Bronchial epithelial cell (primary cell): Measurements from ENCODE around the gene PARD6A. TPM values are rescaled to one million over a fixed set of nuclear protein-coding genes. Genes with fewer than 3 reads are reported as not detected.

Source experiments
- DNase-seq: peaks from one replicate; pipeline ENCODE4 v3.0.0-alpha.2; 2010; ENCODE audit warnings: low read depth
- FAIRE-seq: peaks from 2 replicates; lab custom pipeline; 2011; peaks lifted over from hg19 to GRCh38; lab: Jason Lieb, UNC
- H3K27me3 ChIP-seq: 2 replicates; pipeline ENCODE4 v1.5.1; 2011; ENCODE audit warnings: low read length; ENCODE audit not compliant: control insufficient read depth, insufficient read depth
- H3K36me3 ChIP-seq: 2 replicates; pipeline ENCODE4 v1.5.1; 2011; ENCODE audit warnings: low read length; ENCODE audit not compliant: control insufficient read depth, insufficient read depth
- H3K4me3 ChIP-seq: 2 replicates; pipeline ENCODE4 v1.5.1; 2011; ENCODE audit warnings: mild to moderate bottlenecking, low read depth, low read length, control low read depth
- total RNA-seq: library from RNA; depleted of rRNA; stranded (reverse); fragments of >200 nt; gene quantifications from 2 replicates; pipeline ENCODE4 v1.2.1, GENCODE V29; 2014
- TF ChIP-seq, protein P1 (sequence below): IDR thresholded peaks from 2 replicates; pipeline ENCODE4 v1.5.1; 2011; ENCODE audit warnings: mild to moderate bottlenecking, moderate library complexity, low read length, control low read depth, inconsistent platforms; ENCODE audit not compliant: insufficient read depth, severe bottlenecking

Gene PARD6A
- total RNA-seq, 1 donor from 2014 or later, result 2.6 TPM

DNA sequence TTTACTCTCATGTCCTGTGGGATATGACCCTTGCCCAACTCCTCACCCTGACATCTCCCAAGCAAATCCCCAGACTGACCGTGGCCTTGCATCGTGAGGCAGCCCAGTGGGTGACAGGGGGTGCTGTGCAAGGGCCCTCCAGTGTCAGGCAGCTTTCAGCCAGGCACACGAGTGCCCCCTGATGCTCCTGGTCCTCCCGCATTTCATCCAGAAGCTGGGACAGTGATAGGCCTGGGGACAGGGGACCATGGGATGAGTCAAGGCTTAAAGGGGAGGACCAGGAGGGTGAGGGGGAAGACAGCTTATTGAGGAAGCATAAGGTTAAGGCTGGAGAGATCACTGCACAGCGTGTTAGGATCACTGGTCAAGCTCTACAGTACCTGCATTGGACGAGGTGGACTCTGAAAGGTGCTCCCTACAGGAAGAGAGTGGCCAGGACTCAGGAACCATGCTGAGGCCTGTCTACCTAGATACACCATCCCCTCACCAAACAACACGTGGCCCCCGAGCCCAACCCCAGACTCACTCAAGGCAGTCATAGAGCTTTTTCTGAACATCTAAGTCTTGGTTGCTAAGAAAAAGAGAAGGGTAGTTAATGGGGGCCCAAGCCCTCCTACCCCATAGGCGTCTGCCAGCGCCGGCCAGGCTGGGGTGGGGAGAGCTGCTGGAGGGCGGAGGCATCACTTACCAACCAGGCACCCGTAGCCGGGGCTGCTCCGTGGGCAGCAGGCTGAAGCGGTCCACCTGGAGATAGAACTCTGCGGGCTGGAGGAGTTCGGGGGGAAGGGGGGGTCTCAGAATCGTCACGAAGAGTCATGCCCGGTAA lies 1.7 kb upstream of the PARD6A start:
- H3K4me3 ChIP-seq, result peak overlapping the region; percentile 98
- FAIRE-seq (no peak), DNase-seq (no peak)
- H3K27me3 ChIP-seq, result peaks cover 2% of the 10 kb centered on the region
- TF ChIP-seq, protein P1, sequence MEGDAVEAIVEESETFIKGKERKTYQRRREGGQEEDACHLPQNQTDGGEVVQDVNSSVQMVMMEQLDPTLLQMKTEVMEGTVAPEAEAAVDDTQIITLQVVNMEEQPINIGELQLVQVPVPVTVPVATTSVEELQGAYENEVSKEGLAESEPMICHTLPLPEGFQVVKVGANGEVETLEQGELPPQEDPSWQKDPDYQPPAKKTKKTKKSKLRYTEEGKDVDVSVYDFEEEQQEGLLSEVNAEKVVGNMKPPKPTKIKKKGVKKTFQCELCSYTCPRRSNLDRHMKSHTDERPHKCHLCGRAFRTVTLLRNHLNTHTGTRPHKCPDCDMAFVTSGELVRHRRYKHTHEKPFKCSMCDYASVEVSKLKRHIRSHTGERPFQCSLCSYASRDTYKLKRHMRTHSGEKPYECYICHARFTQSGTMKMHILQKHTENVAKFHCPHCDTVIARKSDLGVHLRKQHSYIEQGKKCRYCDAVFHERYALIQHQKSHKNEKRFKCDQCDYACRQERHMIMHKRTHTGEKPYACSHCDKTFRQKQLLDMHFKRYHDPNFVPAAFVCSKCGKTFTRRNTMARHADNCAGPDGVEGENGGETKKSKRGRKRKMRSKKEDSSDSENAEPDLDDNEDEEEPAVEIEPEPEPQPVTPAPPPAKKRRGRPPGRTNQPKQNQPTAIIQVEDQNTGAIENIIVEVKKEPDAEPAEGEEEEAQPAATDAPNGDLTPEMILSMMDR, result no peak
- peaks cover 7% of the 10 kb centered on the region for H3K36me3 ChIP-seq

DNA sequence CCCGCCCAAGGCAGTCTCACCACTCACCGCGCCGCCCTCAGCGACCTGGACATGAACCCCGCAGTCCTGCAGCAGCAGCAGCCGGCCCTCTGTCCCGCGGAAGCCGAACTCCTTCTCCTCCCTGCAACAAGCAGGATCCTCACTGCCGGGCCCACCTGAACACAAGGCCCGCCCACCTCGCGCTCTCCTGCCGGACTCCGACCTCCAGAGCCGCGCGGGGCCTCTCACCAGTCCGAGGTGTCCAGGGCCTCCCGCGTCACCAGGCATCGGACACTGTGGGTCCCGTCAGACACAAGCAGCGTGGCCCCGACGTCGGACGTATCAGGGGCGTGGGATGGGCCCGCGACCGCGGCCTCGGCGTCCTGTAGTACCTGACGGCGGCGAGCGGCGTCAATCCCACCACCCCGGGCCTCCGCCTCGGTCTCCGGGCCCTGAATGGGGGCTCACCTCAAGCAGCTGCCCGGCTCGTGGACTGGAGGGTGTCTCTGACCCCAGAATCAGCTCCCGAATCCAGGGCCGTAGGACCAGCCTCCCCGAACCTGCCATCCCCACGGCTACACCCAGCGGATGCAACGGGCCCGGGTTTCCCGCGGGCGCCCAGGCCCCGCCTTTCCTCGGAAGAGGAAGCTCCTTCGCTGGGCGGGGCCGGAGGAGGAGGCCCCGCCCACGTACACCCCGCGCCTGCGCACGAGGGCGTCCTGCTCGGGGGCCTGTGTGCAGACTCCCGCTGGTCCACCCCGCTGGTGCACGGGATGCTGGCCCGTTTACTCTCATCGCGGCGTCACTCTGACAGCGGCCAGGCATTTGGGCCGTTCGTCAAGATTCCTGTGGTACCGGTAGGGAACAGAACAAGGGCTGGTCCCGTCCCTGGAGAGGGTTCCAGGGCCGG lies 841 bp upstream of the PARD6A start, which contains the start of gene ACD:
Gene ACD, minus strand, starts transcription at position 586 of the 889 bp plus-strand sequence. Its CDS starts 40 bp downstream, at position 546.
- Histone ChIP-seq H3K4me3 (peak within 1 kb of the TSS; percentile 98), H3K27me3 (no peaks in the 10 kb centered on the region), H3K36me3 (peaks cover 7% of the 10 kb centered on the region)
- DNase-seq, result peak; percentile 78
- FAIRE-seq, result no peak
- TF ChIP-seq, protein P1, result no peak

GRCh38 chr16:67661101-67661761 lies 471 bp downstream of the PARD6A start:
- Histone ChIP-seq H3K36me3 (peaks cover 7% of the 10 kb centered on the region), H3K4me3 (peak overlapping the region; percentile 98), H3K27me3 (no peaks in the 10 kb centered on the region)
- DNase-seq (peak; percentile 52), FAIRE-seq (no peak)
- TF ChIP-seq, protein P1, result no peak

DNA sequence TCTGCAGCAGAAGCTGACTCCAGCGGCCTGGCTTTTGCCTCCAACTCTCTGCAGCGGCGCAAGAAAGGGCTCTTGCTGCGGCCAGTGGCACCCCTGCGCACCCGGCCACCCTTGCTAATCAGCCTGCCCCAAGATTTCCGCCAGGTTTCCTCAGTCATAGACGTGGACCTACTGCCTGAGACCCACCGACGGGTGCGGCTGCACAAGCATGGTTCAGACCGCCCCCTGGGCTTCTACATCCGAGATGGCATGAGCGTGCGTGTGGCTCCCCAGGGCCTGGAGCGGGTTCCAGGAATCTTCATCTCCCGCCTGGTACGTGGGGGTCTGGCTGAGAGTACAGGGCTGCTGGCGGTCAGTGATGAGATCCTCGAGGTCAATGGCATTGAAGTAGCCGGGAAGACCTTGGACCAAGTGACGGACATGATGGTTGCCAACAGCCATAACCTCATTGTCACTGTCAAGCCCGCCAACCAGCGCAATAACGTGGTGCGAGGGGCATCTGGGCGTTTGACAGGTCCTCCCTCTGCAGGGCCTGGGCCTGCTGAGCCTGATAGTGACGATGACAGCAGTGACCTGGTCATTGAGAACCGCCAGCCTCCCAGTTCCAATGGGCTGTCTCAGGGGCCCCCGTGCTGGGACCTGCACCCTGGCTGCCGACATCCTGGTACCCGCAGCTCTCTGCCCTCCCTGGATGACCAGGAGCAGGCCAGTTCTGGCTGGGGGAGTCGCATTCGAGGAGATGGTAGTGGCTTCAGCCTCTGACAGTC lies 1.3 kb downstream of the PARD6A start:
- FAIRE-seq, result no peak
- Histone ChIP-seq H3K4me3 (no peak overlapping the region), H3K36me3 (peaks cover 7% of the 10 kb centered on the region), H3K27me3 (no peaks in the 10 kb centered on the region)
- TF ChIP-seq, protein P1, result no peak
- DNase-seq, result no peak

DNA sequence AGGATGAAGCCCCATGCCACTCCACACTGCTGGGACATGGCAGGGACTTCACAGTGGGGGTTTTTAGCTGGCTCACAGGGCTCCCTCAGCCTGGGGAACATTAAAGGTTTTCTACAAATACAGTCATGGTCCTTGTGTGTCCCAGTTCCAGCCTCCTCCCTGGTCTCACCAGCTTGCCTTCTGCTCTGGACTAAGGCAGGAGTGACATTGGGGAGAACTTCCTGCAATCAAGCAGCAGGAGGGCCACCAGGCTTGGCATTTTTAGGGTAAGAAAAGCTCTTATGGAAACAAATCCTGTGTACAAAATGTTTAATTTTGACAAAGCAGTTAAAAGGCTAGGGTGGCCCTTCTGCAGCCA lies 1.9 kb downstream of the PARD6A start:
- Histone ChIP-seq H3K27me3 (no peaks in the 10 kb centered on the region), H3K36me3 (peaks cover 7% of the 10 kb centered on the region), H3K4me3 (no peak overlapping the region)
- FAIRE-seq, result no peak
- TF ChIP-seq, protein P1, result no peak
- no peak for DNase-seq
